Measurements from ENCODE around the gene GPR87. TPM values are rescaled to one million over a fixed set of nuclear protein-coding genes. Genes with fewer than 3 reads are reported as not detected.

Gene GPR87
- total RNA-seq, 2 experiments from 2014 or later = not detected

DNA sequence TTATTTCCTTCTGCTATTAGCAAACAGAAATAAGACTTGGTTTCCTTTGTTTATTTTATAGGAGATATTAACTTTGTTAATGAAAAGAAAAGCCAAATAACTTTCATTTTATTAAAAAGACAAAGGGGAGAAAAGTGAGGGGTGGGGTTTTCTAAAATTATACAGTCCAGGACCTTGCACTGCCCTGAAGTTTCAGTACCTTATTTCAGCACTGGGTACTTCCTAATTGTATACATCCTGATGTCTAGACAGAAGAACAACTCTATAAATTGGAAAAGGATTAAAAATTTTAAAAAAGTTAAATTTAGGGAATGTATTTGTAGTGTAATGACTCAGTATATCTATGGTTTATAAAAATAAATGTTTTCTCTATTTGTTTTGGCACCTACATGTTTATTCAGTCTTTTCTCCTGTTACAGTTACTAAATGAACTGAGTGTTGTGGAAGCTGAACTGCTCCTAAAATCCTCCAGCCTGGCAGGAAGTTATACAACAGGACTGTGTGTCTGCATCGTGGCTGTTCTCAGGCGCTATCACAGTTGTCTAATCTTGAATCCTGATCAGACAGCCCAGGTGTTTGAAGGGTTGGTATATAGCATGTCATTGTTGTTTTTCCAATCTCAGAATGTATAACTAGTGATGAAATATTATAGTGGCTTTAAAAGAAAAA, 40.3 kb upstream of the GPR87 start:
- no peak for ATAC-seq (ENCODE audit: poor library complexity)

DNA sequence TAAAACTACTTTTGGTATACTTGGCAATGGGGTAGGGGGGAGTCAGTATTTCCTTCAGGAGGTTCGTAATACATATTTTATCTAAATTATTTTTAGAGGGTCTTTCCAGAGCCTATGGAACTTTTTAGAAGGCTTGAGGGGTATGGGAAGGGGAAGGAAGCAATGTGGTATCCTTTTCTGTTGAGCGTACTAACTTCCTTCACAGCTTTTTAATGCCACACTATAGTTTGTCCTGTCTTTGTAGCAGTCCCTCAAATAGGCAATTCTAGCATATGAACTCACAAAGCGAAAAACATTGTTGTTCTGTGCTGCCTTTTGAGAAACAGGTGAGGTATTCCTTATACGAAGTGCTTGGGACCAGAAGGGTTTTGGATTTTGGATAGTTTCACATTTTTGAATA, 35.0 kb upstream of the GPR87 start:
- H3K9me3 Mint-ChIP-seq = no peaks in the 10 kb centered on the region
- no peak for DNase-seq
- H3K27ac ChIP-seq (ENCODE audit: low read depth in 1 of 2, low read length in 2 of 2) = no peak overlapping the region
- no peak overlapping the region for H3K4me3 Mint-ChIP-seq
- ATAC-seq (ENCODE audit: poor library complexity) = no peak
- H3K36me3 Mint-ChIP-seq (ENCODE audit: low read depth) = no peaks in the 10 kb centered on the region
- H3K4me1 ChIP-seq (ENCODE audit: insufficient read depth, low read length) = no peaks in the 10 kb centered on the region
- peaks cover 31% of the 10 kb centered on the region for H3K27me3 Mint-ChIP-seq
- POLR2A ChIA-PET = no interaction called here
- no peak overlapping the region for H3K27ac Mint-ChIP-seq
- CTCF ChIA-PET = no interaction called here
- peaks cover 6% of the 10 kb centered on the region for H3K4me1 Mint-ChIP-seq (ENCODE audit: low read depth)
- no peak for TF ChIP-seq CTCF (IDR thresholded peaks at IDR 0.05)
- H3K4me3 ChIP-seq (ENCODE audit: low read length) = no peak overlapping the region
- H3K27me3 ChIP-seq (ENCODE audit: control insufficient read depth in 1 of 2, insufficient read depth in 2 of 2, low read length in 2 of 2) = no peaks in the 10 kb centered on the region
- intact Hi-C loops (cut with DNase I, micrococcal nuclease) = no loop called here
- no peaks in the 10 kb centered on the region for H3K36me3 ChIP-seq (ENCODE audit: insufficient read depth, low read length)
- H3K9me3 ChIP-seq (ENCODE audit: control insufficient read depth in 1 of 2, insufficient read depth in 1 of 2, low read length in 2 of 2) = no peaks in the 10 kb centered on the region

More for the DNA sequence above, 40.3 kb upstream of the GPR87 start:
- Histone ChIP-seq H3K9me3 (ENCODE audit: control insufficient read depth in 1 of 2, insufficient read depth in 1 of 2, low read length in 2 of 2) (no peaks in the 10 kb centered on the region), H3K4me3 (ENCODE audit: low read length) (no peak overlapping the region), H3K27me3 (ENCODE audit: control insufficient read depth in 1 of 2, insufficient read depth in 2 of 2, low read length in 2 of 2) (no peaks in the 10 kb centered on the region), H3K36me3 (ENCODE audit: insufficient read depth, low read length) (no peaks in the 10 kb centered on the region), H3K4me1 (ENCODE audit: insufficient read depth, low read length) (no peaks in the 10 kb centered on the region), H3K27ac (ENCODE audit: low read depth in 1 of 2, low read length in 2 of 2) (no peak overlapping the region)
- no peak for TF ChIP-seq CTCF (IDR thresholded peaks at IDR 0.05)
- no peaks in the 10 kb centered on the region for H3K4me1 Mint-ChIP-seq (ENCODE audit: low read depth)
- no peak overlapping the region for H3K4me3 Mint-ChIP-seq
- POLR2A ChIA-PET = no interaction called here
- no peaks in the 10 kb centered on the region for H3K36me3 Mint-ChIP-seq (ENCODE audit: low read depth)
- intact Hi-C loops (cut with DNase I, micrococcal nuclease) = no loop called here
- H3K27me3 Mint-ChIP-seq = peaks cover 11% of the 10 kb centered on the region
- CTCF ChIA-PET = no interaction called here
- no peak overlapping the region for H3K27ac Mint-ChIP-seq
- no peaks in the 10 kb centered on the region for H3K9me3 Mint-ChIP-seq
- no peak for DNase-seq

- POLR2A ChIA-PET = no interaction called here
- H3K9me3 ChIP-seq (ENCODE audit: control insufficient read depth in 1 of 2, insufficient read depth in 1 of 2, low read length in 2 of 2) = no peaks in the 10 kb centered on the region
- H3K4me1 Mint-ChIP-seq (ENCODE audit: low read depth) = peaks cover 9% of the 10 kb centered on the region
- H3K4me3 ChIP-seq (ENCODE audit: low read length) = no peak overlapping the region
- H3K36me3 Mint-ChIP-seq (ENCODE audit: low read depth) = no peaks in the 10 kb centered on the region
- no peak for TF ChIP-seq CTCF (IDR thresholded peaks at IDR 0.05)
- H3K9me3 Mint-ChIP-seq = no peaks in the 10 kb centered on the region
- CTCF ChIA-PET = no interaction called here
- H3K4me1 ChIP-seq (ENCODE audit: insufficient read depth, low read length) = no peaks in the 10 kb centered on the region
- no peak overlapping the region for H3K27ac Mint-ChIP-seq
- intact Hi-C loops (cut with DNase I, micrococcal nuclease) = no loop called here
- no peak overlapping the region for H3K4me3 Mint-ChIP-seq
- H3K27ac ChIP-seq (ENCODE audit: low read depth in 1 of 2, low read length in 2 of 2) = no peak overlapping the region
- peaks cover 34% of the 10 kb centered on the region for H3K27me3 Mint-ChIP-seq
- peak in 2 of 14 experiments; percentile 5 to 19 for DNase-seq
- no peaks in the 10 kb centered on the region for H3K27me3 ChIP-seq (ENCODE audit: control insufficient read depth in 1 of 2, insufficient read depth in 2 of 2, low read length in 2 of 2)
- ATAC-seq (ENCODE audit: poor library complexity) = no peak
- no peaks in the 10 kb centered on the region for H3K36me3 ChIP-seq (ENCODE audit: insufficient read depth, low read length)
These were observed 34.6 kb upstream of the GPR87 start for GRCh38 chr3:151351219-151351618.

All from CD4-positive, alpha-beta T cell (primary cell).